T-helper 2 cell treated with Interferon-gamma antibody and Interleukin-4, amounts not matched to agents 100 ng/mL and 5 ng/mL, for 36 hours (primary cell): Measurements from ENCODE around the gene ATP2C2. TPM values are rescaled to one million over a fixed set of nuclear protein-coding genes. Genes with fewer than 3 reads are reported as not detected.

Experiments used
- intact Hi-C: fragments of 100-400 bp; cut with micrococcal nuclease; formaldehyde crosslinking; loops from one replicate; pipeline ENCODE4 v1.15.1; 2023
- total RNA-seq: library from RNA; stranded (reverse); gene quantifications from 2 replicates; pipeline ENCODE4 v1.2.3, GENCODE V29; 2022

The ATP2C2 gene
- total RNA-seq, 1 donor from 2014 or later: not detected

DNA sequence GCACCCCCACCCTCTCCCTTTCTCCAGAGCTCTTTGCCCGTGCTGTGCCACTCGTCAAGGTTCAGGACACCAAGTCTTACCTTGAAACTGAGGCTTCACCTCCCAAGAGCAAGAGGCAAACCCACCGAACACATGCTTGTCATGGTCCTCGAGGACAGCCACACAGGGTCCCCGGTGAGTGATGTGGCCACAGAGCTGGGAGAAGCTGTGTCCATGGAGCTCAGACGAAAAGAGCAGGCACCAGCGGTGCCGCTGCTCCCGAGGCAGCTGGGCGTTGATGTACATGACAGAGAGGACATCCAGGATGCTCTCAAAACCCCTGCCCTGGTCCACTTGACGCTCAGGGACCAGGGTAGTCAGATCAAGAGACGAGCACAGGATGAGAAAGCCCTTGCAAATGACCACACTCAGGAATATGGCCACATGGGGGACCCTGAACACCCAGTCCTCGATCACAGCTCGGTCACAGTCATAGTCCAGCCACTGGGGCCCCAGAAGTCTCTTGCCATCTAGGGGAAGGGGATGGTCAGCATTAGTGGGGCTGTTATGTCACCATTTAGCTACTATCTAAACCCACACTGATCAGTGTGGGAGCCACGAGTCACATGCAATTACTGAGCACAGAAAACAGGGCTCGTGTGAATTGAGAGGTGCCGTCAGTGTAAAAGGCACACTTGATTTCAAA, 118.4 kb downstream of the ATP2C2 start:
- intact Hi-C loops: no loop called here

DNA sequence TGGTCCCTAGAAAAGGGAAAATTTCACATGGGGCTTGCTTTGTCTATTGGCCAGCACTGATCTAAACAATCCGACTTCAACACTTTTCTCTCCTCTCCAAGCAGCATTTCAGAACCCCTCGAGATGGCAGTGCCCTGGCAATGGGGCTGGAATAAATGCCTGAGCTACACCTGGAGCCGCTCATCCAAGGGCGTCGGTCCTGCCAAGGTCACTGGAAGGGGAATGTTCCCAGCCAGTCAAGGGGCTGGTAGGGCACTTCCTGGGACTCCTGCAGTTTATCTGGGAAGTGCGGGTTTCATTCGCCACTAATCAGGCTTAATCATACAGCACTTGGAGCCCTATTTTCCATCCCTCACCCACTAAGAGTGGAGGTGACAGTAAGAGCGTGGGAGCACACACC, 119.0 kb downstream of the ATP2C2 start:
- intact Hi-C loops: no loop called here

DNA sequence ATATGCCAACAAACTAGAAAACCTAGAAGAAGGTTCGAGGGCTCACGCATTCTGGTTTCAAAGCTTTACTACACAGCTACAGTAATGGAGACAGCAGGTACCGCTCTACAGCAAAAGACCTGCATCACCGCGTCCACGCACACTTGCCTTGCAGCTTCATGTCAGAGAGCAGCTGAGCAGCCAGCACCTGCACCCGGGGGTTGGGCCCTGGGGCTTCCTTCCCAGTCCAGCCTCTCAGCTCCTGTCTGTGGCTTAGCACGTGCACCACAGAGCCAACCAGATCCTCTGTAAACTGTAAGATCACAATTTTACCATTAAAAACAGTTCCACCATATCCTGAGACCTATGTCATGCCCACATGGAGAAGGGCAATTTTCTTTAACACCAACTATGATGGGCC, 120.8 kb downstream of the ATP2C2 start:
- intact Hi-C loops: no loop called here

DNA sequence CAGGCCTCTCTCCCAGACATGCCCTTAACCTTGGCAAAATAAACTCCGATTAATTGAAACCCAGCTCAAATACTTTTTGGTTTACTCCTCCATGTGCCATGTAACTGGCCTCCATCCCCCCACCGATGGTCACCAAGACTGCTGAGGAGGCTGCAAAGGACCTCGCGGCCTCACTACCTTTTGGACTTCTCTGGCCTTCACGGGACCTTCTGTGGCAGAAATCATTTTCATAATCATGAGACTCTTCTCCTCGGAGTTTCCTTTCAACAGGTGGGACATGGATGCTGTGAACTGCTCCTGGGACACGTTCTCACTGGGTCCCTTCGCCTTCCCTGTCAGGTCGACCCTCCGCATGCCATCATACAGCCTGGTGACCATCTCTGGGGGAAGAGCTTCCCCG, 127.2 kb downstream of the ATP2C2 start:
- intact Hi-C loops: no loop called here

DNA sequence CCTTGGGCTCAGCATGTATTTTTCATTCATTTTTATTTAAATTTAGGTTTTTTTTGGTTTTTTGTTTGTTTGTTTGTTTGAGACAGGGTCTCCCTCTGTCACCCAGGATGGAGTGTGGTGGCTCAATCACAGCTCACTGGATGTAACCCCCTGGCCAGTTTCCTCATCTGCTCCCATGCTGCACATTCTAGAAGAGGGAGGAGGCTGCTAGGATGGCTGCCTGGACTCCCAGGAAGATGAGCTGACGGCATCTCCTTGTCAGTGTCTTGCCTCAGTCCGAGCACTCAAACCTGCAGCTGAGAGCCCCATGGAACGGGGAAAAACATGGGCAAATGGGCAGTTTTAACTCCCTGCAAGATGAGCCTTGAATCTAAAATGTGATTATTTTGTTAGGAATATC, 128.7 kb downstream of the ATP2C2 start:
- intact Hi-C loops: no loop called here

DNA sequence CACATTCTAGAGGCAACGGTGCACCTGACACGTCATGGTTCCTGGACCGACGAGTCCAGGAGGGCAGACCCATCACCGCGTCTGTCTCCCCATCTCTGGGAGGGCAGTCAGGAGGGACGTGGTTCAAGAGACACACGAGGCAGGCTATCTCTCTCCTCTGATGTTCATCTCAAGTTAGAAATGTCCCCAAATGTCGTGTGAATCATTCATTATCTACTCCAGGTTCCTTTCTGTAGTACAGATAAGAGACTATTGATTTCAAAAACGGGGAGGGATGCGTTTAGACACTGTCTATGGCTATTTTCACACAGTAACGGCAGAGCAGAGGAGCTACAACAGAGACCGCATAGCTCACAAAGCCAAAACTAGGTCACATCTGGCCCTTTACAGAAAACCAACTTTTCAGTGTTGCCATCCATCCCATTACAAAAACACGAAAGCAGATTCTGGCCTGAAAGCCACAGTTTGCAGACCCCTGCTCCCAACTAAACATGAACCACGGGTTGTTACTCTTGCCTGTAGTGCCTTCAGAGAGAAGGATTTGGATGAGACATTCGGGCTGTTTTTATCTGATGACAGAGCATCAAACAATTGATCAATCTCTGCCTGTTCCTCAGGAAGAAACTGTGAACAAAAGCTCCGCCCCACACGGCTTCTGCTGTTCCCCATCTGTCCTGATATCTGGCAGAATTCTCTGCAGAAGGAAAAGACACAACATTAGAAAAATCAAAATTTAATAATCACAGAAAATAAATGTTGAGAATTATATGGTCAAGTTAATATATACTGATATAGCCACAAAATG, 129.3 kb downstream of the ATP2C2 start:
- intact Hi-C loops: no loop called here

DNA sequence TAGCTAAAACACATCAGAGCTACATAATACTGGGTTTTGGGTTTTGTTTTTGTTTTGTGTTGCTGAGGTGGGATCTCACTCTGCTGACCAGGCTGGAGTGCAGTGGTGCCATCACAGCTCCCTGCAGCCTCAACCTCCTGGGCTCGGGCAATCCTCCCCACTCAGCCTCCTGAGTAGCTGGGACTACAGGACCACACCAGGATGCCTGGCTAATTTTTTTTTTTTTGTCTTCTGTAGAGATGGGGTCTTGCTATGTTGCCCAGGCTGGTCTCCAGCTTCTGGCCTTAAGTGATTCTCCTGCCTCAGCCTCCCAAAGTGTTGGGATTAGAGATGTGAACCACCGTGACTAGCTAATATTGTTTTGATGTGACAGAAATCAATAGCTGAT, 129.9 kb downstream of the ATP2C2 start:
- intact Hi-C loops: no loop called here

DNA sequence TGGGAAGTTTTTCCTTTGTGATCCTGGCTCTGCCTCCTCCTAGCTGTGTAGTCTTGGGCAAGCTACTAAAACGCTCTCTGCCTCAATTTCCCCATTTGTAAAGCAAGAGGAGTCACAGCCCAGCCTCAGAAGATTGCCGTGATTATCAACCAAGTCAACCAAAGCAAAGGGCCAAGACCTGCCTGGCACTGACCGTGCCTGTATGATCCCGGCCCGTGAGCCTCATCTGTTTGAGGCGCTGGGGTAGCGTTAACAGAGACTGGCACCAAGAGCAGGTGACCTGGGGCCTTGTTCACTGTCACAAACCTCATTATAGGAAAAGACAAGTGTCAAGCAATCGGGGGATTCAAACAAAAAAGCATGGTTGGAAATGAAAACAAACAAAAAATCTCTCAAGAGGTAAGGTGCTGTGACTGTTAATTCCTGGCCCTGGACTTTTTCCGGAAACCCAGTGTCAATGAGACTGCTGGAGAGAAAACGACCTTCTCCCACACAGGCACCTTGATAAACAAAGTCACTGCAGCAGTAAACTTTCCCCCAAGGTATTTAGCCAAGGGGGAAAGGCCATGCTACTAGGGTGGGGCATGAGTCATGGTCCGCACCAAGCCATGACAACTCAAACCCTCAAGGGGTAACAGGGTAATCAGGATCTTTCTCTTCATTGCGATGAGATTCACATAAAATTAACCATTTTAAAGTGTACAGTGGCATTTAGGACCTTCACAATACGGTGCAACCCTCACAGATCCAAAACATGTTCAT, 130.7 kb downstream of the ATP2C2 start:
- intact Hi-C loops: no loop called here

DNA sequence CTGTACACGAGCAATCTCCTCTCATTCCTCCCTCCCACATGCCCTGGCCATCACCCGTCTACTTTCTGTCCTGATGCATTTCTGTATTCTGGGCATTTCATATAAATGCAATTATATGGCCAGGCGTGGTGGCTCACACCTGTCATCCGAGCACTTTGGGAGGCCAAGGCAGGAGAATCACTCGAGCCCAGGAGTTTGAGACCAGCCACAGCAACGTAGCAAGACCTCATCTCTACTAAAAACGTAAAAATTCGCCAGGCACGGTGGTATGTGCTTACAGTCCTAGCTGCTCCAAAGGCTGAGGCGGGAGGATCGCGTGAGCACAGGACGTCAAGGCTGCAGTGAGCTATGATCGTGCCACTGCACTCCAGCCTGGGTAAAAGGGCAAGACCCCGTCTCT, 131.3 kb downstream of the ATP2C2 start:
- intact Hi-C loops: loop anchor here (10.0 kb wide), 1 partner anchor 385 kb away; the partner anchor contains the start of gene MBTPS1

DNA sequence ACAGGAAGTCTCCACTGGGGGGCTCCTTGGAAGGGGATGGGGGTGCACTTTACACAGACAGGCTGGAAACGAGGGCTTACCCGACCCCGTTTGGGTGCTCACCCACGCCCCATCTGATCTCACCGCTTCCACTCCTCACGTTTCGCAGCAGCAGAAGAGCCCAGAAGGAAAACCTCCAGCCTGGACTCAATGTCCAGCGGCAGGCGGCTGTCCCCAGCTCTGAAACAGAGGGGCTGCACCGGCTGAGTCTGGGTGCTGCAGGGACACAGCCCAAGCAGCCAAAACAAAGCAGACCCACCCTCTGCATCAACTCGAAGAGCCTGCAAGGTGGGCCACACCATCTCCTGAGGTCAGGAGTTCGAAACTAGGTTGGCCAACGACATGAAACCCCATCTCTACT, 132.2 kb downstream of the ATP2C2 start:
- intact Hi-C loops: loop anchor here (10.0 kb wide), 1 partner anchor 386 kb away; the partner anchor contains the start of gene MBTPS1

DNA sequence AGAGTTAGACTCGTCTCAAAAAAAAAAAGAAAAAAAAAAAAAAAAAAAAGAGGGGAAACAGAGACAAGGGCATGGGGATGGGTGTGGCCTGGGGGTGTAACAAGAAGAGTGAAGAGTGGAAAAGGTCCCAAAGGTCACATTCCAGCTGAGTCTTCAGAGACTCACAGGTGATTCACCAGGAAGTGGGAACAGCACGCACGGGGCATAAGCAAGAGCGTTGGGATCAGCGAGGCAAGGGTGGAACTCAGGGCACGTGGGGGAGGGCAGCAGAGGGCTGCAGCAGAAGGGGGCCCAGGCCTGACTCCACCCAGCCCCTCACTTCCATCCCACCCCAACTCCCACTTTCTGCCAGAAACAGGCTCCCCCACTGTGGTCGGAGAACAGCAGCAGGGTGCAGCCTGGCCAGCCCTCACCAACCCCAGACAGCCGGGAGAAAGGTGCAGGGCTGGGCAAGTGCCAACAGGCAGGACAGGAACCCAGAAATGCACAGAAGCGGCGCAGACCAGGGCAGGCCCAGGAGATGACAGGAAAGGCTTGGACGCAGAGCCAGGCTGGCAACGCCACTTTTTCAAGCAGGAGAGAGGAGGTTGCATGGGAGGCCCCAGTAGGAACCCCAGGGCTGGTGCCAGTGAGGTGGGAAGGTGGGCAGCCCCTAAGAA, 132.9 kb downstream of the ATP2C2 start:
- intact Hi-C loops: loop anchor here (10.0 kb wide), 1 partner anchor 386 kb away; the partner anchor contains the start of gene MBTPS1

DNA sequence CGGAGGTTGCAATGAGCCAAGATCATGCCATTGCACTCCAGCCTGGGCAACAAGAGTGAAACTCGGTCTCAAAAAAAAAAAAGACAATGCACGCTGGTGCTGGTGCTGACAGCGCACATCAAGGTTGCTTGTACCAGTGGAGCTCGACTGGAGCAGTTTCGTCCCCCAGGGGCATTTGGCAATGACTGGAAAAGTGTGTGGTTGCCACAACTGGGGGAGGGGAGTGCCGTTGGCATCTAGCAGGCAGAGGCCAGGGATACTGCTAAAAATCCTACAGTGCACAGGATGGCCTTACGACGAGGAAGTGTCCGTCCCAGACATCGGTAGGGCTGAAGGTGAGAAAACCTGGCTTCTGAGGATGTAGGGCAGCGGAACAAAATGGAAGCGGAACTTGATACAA, 133.7 kb downstream of the ATP2C2 start:
- intact Hi-C loops: loop anchor here (10.0 kb wide), 1 partner anchor 387 kb away; the partner anchor contains the start of gene MBTPS1

DNA sequence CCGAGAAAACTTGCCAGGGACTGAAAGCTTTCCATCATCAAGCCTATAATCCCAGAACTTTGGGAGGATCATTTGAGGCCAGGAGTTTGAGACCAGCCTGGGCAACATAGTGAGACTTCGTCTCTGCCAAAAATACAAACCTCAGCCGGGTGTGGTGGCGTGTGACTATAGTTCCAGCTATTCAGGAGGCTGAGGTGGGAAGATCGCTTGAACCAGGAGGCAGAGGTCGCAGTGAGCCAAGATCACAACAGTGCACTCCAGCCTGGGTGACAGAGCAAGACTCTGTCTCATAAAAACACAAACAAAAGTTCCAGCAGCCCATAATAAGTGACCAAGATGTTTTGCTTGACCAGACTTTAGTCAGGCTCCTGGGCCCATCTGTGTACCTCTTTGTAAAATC, 134.2 kb downstream of the ATP2C2 start:
- intact Hi-C loops: loop anchor here (10.0 kb wide), 1 partner anchor 388 kb away; the partner anchor contains the start of gene MBTPS1

DNA sequence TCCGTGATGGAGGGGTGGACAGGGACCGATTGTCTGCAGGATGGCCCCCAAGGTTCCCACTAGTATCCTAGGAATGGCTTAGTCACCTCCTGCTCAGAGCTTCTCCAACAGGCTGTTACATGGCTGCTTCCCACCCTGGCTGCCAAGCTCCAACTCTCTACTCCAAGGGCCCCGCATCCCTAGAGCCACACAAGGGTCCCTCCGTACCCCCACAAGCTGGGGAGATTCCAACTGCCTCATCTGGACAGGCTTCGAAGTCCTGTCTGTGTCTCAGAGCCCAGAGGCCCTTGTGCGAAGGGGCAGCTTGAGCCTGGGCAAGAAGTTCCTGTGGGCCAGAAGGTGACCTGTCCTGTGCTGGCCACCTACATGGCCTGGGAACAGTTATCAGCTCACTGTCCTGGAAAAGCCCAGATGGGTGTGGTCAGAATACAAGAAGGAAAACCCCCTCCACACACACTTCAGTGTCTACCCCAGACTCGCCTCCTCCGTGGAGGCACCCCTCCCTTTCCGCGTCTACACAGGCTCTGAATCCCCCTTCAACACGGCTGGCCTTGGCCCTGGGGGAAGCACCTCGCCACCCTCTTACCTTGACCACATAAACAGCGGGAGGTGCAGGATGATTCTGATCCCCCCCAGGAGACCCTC, 135.5 kb downstream of the ATP2C2 start:
- intact Hi-C loops: loop anchor here (1.0 to 10.0 kb wide), 2 partner anchors 11 to 389 kb away; partner anchors contain the start of gene MBTPS1

DNA sequence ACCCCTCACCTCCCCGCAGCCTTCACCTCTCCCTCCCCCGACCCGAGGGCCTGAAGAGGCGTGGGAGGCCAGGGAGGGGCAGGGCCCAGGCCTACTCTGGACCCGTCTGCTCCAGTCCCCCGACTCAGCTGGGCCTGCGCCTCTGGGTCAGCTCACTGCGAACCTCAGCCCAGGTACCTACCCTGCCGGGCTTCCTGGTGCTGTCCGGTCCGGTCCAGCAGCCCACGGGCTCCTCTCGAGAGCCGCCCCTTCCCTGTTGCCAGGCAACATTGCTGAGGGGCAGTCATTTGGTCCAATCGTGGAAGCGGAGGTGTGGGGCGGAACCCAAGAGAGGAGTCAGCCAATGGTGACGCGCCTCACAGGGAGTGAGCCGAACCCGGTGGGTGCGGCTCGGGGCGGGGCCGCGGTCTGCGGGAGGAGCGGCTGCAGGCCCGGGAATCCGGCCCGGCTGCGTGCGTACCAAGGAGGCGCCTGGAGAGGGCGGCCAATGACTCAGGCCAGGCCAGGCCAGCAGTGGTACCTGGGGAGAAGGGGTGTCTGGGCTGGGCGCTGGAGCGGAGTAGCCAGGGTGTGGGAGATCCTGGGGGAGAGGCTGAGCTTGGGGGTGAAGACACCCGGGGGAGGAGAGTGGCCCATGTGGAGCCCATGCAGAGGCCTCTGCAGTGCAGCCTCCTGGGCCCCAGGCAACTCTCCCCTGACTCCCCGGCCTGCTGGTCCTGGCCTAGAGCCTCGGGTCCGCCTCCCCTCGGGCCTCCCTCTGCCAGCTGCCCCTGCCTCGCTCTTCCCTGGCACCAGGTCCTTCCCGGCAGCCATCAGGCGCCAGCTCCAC, 136.3 kb downstream of the ATP2C2 start, which contains the start of gene MEAK7:
Gene MEAK7 (minus strand): TSS at position 240 of the 829 bp plus-strand sequence. CDS start 6,573 bp downstream, outside the sequence.
- intact Hi-C loops: loop anchor here (1.0 to 10.0 kb wide), 2 partner anchors 11 to 390 kb away; partner anchors contain the start of gene MBTPS1

DNA sequence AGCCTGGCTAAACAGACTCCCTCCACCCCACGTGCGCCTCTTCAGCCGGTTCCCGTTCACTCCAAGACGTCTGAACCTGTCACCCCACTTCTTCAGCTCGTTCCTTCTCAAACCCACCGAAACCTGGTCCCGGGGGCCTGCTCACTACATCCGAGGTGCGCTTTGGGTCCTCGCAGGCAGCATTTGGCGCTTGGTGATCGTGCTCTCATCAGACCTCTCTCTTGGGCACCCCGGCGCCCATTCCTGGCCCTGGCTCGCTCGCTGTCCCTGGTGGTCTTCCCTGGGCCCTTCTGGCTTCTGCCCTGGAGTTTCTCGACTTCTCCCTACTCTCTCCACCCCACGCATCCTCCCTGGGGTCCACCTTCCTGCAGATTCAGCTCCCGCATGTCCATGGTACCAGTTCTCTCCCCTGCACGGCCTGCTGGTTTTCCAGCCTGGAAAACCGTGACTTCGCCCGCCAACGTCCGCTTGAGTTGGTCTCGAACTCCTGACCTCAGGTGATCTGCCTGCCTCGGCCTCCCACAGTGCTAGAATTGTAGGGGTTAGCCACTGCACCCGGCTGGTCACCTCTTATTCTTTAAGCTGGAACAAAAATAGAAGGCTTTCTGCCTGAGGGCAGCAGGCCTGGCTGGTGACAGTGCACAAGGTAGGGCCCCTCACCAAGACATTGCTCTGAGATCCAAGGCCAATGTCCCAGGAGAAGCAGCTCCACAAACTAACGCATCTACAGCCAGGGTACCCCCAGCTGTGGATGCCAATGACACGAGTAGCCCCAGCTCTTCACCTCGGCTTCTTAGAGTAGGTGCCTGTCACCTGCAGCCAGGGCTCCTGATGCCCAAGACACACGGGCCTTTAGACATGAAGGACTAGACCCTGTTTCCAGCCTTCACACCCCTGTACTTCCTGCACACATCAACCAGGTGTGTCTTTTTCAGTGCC, 137.2 kb downstream of the ATP2C2 start:
- intact Hi-C loops: loop anchor here (1.0 to 10.0 kb wide), 2 partner anchors 228 to 391 kb away; partner anchors contain the start of gene MBTPS1

DNA sequence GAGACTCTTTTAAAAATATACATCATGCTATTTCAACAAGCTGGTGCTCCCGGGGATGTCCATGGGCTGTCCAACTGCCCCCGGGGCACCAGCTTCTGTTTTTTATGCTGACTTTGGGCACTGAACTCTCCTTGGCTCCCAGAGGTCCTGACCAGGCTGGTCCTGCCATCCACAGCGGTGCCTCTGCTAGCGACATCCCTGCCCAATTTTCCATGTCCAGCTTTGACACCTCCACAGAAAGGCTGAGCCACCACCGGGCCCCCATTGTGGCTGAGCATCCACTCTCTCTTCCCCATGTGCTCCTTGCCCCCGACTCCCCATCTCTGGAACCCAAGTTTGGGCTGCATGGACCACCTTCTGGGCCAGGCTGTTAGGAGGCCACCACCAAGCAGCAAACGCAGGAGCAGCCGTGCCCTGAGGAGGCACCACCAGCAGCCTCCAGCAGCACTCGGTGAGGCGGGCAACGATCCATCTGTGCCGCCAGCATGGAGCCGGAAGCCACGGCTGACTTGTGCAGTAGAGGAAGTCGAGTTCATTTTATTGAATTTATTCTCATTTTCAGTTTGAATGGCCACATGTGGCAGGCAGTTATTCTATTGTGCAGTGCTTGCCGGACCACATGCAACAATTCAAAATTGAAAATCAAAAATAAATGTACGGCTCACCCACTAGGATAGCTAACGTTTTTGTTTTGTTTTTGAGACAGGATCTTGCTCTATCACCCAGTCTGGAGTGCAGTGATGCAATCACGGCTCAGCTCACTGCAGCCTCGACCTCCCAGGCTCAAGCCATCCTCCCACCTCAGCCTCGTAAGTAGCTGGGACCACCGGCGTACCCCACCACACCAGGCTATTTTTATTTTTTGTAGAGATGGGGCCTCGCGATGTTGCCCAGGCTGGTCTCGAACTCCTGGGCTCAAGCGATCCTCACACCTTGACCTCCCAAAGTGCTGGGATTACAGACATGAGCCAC, 139.0 kb downstream of the ATP2C2 start:
- intact Hi-C loops: loop anchor here (10.0 kb wide), 1 partner anchor 392 kb away; the partner anchor contains the start of gene MBTPS1
